ENCODE results near the gene DENND6A.

Gene DENND6A

DNA sequence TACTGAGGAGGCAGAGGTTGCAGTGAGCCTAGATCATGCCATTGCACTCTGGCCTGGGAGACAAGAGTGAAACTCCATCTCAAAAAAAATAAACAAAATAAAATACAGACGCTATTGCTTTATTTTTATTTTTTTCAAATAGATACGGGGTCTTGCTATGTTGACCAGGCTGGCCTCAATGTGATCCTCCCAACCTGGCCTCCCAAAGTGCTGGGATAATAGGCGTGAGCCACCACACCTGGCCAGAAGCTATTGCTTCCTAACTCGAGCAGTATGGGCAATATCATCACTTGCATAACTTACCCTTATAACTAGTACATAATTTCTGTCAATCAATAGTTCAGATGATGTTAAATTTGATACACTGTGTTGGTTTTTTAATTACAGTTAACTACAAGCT lies 98.7 kb downstream of the DENND6A start:
- DNase-seq: no peak
- in situ Hi-C loops (cut with MboI; ENCODE audit: low pct_unique_long_range_greater_than_20kb, low sequenced_read_pairs): no loop called here

DNA sequence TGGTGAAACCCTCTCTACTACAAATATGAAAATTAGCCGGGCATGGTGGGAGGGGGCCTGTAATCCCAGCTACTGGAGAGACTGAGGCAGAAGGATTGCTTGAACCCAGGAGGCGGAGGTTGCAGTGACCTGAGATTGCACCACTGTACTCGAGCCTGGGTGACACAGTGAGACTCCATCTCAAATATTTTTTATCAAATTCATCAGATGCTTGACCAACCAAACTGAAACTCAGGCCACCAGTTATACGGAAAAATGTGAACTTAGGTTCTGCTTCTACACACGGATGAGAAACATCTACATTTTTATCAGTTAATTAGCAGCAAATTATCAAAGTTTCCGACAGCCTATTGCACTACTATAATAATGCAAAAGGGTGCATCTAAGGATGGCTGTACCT lies 100.6 kb downstream of the DENND6A start:
- in situ Hi-C loops (cut with MboI; ENCODE audit: low pct_unique_long_range_greater_than_20kb, low sequenced_read_pairs): no loop called here
- no peak for DNase-seq

DNA sequence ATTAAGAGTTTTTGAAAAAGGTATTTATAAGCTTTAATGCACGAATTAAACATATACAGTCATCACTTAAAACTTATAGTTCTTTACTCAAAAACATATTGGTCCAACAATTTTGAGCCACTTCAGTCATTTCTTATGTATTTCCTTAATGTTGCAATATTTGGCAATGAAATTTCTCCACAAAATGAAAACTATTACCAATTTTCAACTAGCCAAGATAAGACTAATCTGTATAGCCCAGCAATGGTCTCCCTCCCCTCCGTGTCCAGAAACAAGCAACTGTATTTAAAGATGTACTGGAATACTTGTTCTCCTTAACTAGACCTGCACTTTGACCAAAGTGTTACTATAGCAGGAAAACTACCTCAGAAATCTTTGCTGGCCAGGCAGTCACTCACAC lies 105.0 kb downstream of the DENND6A start:
- DNase-seq: no peak
- in situ Hi-C loops (cut with MboI; ENCODE audit: low pct_unique_long_range_greater_than_20kb, low sequenced_read_pairs): no loop called here

DNA sequence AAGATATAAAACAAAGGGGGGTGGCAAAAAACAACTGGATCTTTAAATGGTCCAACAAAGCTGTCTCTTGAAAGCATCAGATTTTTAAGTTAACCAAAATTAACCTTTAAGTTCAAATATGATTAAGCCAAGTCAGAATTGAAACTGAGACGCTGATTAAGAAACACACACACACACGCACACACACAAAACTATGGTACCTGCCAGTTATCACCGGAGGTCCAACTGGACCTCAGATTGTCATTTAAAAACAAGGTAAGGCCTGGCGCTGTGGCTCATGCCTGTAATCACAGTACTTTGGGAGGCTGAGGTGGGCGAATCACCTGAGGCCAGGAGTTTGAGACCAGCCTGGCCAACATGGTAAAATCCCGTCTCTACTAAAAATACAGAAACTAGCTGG lies 106.1 kb downstream of the DENND6A start:
- in situ Hi-C loops (cut with MboI; ENCODE audit: low pct_unique_long_range_greater_than_20kb, low sequenced_read_pairs): no loop called here
- no peak for DNase-seq

DNA sequence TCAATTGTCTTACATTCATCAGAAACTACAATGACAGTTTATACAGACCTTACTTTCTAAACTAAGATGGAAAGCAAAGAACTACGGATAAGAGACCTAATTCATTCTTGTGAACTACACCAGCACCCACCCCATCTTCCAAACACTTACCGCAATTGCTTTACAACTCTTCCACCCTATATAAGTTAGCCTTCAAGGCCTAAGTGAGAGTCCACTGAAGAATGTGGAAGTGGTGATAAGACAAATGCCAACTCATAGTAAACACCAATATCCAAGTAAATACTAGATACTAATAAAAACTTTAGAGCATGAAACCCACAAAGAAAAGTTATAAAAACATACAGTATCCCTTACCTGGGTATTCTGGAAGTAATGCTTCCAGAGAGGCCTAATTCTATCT lies 109.3 kb downstream of the DENND6A start:
- DNase-seq: no peak
- in situ Hi-C loops (cut with MboI; ENCODE audit: low pct_unique_long_range_greater_than_20kb, low sequenced_read_pairs): no loop called here

DNA sequence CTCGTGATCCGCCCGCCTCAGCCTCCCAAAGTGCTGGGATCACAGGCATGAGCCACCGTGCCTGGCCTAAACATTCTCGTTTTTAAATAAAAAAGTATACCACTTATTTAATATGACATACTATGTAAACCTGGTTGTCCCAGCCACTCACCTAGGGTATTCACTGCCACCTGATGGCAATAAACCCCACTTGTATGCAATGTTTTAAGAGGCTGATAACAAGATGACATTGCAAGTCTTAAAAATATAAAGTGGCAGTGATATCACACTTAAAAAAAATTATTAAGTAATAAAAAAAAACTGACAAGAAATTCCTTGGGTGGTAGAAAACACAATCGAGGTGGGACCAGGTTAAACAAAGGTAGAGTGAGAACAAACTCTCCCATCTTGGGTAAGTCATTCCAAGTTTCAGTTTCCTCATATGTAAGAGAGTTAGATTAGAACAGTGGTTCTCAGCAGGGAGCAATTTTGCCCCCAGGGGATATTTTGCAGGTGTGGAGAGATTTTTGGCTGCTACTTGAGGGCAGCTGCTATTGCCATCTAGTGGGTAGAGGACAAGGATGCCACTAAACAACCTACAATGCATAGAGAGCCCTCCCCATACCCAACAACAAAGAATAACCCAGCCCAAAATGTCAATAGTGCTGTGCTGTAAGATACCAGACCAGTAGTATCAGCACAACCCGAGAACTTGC lies 110.3 kb downstream of the DENND6A start:
- peak; percentile 36 for DNase-seq
- in situ Hi-C loops (cut with MboI; ENCODE audit: low pct_unique_long_range_greater_than_20kb, low sequenced_read_pairs): no loop called here

DNA sequence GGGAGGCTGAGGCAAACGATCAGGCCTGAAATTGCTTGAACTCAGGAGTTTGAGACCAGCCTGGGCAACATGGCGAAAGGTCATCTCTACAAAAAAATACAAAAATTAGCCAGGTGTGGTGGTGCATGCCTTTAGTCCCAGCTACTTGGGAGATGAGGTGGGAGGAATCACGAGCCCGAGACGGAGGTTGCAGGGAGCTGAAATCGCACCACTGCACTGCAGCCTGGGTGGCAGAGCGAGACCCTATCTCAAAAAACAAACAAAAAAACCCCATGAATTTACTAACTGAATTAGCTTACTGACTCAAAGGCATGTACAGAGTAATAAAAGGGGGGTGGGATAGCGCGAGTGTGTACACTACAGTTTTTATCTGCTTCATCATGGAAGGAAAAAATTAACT lies 115.1 kb downstream of the DENND6A start:
- no peak for DNase-seq
- in situ Hi-C loops (cut with MboI; ENCODE audit: low pct_unique_long_range_greater_than_20kb, low sequenced_read_pairs): no loop called here

DNA sequence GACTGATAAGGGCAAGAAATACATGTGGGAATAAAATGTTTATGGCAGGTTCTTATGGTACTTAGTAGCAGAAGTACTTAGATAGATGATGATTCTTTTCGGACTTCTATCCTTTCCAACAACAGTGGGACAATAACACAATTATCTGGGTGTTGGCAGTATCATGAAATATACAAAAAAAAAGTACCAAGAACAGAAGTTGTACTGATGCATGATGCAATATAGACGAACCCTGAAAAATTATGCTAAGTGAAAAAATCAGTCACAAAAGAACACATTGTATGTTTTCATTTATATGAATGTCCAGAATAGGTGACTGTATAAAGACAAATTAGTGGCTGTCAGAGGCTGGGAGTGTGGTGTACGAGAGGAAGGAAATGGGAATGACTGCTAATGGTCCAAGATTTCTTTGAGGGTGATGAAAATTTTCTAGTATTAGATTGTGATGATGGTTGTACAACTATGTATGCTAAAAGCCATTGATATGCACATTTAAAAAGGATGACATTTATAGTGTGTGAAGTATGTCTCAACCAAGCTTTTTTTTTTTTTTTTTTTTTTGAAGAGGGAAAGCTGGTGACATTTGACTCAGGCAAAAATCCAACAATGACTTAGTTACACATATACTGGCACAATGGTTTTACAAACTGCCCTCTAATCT lies 116.8 kb downstream of the DENND6A start:
- in situ Hi-C loops (cut with MboI; ENCODE audit: low pct_unique_long_range_greater_than_20kb, low sequenced_read_pairs): no loop called here
- DNase-seq: no peak
